GM19397 (cell line): ENCODE data around the gene RTN4RL2.

Experiments used
- ATAC-seq: cut with Tn5 transposase; IDR thresholded peaks from one replicate; pipeline ENCODE4 v1.9.1; 2021; ENCODE audit warnings: mild to moderate bottlenecking, moderate library complexity; ENCODE audit not compliant: unreplicated experiment

RTN4RL2 gene

DNA sequence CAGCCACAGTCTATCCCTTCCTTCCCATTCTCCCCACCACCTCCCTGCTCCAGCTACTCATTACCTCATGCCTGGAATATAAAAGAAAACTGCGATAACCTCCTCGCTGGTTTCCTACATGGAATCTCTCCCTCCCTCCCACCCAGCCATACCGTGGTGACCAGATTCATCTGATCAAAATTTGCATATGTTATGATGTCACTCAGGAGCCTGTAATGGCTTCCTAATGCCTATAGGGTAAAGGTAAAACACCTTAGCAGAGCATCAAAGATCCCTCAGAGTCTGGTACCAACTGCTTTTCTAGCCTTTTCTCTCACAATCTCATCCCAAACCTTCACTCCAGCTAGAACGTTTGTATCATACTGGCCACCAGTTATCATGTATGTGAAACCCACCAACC, 19.6 kb downstream of the RTN4RL2 start:
- no peak for ATAC-seq

DNA sequence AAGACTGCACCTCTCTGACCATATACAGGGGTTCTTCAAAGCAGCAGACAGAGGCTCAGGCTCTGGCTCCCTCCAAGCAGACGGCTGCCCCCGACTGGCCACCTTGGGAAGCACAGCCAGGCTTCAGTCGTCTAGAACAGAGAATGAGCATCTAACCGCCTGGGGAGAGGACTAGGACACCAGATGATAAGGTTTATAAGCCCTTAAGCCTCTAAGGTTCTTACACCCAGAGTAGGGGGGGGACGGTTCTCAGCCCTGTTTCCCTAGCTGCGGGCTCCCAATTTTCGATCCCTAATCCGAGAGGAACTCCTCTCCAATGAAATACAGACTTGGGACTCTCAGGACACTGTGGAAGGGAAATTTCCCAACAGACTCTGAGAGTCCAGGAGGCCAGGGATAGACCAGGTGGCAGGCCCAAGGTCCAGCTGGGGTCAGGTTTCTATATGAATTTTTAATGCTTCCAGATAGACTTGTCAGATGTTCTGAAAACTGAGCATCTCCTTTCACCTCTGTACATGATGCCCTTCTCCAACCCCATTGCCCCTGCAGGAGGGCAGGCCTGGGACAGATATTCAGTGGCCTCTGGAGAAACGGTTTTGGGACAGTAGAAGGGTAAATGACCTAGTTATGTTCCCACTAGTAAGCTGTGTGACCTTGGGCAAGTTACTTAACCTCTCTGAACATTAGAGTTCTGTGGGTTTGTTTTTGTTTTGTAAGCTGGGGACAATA, 20.2 kb downstream of the RTN4RL2 start:
- ATAC-seq = no peak

DNA sequence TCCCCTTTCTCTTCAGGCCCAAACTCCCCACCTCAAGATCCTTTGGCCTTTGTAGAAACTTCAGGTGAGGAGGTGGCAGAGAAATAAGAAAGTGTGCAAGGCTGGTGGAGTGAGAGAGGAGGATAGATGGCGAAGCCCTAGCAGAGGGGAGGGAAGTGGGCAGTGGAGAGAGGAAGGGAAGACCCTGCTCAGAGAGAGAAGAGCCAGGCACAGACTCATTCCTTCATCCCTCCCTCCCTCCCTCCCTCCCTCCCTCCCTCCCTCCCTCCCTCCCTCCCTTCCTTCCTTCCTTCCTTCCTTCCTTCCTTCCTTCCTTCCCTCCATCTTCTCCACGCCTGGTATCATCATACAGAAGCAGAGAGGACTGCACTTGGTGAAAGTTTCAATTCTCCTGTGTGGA, 21.0 kb downstream of the RTN4RL2 start:
- no peak for ATAC-seq

DNA sequence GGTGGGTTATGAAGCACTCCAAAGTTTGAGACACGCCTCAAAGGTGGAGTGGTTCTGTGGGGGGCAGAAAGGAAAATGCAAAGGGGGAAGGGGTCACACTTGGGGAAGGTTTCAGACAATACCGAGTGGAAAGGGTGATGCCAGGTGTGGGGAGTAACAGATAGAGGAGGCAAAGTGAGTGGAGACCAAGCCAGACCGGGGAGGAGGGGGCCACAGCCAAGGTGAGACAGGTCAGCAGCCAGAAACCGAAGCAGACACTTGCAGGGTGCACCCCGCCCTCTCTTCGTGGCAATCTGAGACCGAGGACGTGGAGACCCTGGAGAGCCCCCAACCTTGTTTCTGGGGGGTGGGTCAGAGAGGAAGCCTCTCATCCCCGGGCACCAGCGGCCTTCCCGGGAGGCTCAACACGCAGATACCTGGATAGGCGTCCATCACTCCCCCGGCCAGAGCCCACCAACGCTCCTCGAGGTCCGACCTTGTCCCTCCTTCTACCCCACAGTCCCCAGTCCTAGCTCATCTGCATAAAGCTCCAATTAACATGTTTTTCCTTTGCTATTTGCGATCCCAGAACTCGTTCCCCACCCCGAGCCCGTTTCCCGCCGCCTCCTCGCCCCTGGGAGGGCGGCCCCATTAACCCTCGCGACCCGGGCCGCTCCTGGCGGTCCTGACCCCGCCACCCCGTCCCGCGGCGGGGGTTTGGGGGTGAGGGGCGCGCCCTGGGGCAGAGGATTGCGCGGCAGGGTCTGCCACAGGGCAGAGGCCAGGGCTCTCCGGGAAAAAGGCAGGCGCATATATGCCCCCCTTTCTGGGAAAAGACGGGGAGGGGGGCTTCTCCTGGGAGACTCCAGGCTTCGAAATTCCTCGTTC, 21.8 kb downstream of the RTN4RL2 start:
- ATAC-seq = no peak

DNA sequence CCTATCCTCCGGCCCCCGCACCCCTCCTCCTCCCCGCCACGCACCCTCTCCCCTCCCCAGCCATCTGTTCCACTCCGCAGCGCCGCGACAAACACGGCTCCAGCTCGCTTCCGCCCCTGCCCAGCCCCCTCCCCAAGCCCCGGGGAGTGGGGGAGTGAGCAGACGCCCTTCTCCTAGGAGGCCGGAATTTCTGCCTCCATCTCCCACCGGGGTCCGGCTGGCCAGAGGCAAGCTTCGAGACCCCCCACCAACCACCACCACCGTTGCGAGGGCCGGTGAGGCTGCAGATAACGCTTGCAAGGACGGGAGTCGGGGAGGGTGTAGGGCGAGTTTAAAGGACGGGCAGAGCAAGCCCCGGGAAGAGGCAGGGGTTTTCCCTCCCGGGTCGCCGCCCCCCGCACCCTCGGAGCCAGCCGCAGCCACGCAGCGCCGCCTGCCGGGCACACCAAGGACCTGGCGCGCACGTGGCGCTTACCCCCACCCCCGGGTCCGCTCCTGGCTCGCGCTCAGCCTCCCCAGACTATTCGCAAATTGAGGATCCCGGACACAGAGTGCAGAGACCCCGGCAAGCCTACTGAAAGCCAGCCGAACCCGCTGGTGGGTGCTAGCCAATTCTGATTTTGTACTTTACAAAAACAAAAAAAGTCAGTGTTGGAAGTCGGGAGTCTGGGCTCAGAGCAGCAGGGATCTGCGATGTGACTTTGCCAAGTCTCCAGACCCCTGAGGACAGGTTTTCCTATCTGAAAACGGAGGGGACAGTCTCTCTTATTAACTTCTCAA, 22.6 kb downstream of the RTN4RL2 start:
- ATAC-seq = no peak

DNA sequence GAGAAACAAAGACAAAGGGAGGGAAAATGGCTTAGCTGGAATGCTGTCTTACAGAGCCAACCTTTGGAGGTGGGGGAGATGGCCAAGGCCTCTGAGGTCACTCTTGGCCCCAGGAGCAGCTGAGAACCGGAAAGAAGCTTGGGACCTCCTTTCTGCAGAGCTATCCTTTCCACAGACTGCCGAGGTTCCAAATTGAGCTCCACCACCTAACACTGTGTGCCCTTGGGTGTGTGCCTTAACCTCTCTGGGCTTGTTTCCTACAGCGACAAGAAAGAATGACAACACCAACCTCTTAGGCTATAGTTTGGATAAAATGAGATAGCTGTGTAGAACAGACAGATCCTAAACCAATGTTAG, 23.2 kb downstream of the RTN4RL2 start:
- no peak for ATAC-seq

DNA sequence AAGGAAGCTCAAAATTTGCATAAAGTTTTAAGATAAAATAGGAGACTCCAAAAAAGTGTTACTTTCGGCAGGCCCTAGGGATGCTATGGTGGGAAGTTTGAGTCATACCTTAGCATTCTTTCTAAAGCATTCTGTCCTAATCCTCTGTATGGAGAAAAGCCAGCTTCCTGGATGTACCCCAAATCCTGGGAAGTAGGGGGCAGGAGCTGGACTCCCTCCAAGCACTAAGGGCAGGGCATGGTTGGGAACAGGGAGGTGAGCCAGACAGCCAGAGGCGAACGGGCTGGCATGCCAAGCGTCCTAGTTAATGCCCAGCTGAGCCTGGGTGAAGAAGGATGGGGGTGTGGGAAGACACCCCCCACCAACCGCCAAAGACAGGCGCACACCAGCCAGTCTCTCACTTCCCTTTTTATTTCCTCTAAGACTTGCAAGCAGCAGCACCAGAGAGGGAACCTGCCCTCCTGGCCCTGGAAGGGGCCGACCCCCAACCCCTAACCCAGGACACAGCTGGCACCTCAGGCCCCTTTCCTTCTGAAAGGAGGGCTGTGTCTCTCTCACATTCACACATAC, 23.9 kb downstream of the RTN4RL2 start:
- ATAC-seq = peak; percentile 54

DNA sequence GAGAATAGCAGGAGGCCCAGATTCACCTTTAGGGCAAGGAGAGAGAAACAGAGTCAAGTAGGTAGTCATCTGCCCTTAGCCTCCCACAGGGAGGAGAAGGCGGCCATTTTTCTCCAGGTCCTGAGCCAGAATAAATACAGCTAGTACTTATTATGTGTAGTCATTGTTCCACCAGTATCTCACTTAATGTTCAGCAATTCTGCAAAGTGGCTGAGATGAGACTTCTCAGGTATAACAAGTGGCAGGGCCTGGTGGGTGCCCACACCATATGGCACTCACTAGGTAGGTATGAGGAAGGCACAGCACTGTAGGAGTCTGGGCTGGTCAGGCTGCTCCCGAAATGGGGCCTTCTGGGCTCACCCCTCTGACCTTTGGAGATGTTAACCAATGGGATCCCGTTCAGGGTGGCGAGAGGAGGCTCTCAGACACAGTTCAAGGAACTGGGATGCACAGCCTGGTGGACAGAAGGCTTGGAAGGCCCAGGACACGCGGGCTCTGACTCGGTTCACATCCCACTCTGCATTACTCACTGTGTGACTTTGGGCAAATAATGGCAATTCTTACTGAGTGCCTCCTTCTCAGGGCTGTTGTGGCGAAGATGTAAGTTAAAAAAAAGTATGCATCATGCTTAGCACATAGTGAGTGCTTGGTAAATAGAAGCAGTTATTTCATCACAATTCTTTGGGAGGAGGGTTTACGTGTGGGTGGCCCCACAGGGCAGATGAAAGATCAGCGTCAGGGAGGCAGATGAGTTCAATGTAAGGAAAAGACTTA, 25.1 kb downstream of the RTN4RL2 start:
- ATAC-seq = no peak

DNA sequence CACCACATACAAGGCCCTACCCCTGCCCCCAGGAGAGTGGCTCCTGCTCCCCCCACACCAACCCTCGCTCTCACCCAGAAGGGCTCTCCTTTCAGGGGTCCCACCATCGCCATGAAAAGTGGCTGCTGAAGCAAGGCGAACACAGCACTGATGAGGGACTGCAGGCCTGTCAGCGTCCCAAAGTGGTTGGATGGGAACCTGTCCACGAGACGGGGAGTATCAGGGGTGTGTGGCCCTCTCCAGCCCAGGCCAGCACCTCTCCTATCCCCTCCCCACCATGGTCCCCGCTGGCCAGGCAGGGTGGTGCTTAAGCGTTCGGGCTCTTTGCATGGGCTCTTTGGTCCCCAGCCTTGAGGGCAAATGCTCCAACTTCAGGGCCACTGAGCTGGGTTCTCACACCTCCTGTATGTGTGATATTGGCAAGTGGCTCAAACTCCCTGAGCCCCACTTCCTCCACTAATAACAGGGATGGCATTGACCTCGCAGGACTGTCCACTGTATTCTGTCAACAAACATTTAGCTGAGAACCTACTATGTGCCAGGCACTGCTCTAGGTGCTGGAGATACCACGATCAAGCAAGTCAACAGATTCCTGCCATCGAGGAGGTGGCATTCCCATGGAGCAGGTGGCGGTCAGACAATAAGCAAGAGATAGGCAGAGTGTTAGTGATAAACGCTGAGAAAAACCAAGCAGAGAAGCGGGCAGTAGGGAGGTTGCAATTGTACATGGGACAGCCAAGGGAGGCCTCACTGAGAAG, 26.9 kb downstream of the RTN4RL2 start:
- no peak for ATAC-seq

DNA sequence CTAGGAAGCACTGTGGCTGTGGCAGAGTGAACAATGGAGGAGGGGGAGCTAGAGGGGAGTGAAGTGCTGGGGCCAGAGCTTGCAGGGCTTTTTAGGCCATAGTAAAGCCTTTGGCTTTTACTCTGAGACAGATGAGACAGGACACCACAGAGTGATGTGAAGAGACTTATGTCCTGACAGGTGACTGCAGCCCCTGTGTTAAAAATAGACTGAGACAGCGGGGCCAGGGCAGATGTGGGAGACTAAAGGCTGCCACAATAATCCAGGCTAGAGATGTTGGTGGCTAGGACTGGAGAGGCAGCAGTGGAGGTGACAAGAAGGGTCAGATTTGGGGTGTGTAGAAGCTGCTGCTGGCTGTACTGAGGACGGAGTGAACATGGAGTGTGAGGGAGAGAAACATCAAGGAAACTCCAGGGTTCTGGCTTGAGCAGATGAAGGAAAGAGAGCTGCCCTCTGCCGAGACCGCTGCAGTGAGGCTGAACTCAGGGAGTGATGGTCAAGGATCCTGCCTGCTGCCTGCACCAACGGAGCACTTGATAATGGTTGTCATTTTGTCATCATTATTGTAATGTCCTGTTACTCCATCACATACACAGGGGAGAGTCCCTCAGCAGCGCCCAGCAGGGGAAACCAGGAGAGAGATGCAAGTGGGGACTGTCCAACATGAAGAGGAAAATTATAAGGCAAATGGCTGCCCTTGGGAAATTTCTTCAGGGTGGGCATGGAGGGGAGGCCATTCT, 27.8 kb downstream of the RTN4RL2 start:
- no peak for ATAC-seq

DNA sequence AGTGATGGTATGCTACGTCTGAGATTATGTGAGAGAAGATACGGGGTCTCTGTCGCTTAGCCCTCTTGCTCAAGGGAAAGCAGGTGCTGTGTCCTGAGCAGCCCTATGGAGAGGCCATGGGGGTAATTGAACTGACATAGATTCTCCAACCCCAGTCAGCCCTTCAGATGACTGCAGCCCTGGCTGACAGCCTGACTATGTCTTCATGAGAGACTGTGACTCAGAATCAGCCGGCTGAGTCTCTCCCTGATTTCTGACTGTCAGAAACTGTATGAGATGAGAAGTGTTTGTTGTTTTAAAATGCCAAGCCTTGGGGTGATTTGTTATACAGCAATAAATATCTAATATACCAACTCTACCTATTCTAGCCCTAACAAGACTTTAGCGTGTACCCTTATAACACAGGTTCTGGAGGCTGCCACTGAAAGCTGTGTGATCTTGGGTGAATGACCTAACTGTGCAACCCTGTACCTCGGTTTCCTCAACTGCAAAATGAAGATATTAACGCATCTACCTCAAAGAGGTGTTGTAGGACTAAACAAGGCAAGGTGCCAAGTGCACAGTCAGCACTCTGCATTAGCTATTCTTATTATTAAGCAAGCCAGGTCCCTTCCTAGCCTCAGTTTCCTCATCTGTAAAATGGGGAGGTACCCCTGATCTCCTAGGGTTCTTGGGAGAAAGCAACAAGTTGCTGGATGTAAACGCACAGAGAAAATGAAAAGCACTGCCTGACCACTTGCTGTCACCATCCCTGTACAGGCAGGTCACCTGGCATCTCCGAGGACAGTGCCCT, 30.3 kb downstream of the RTN4RL2 start:
- ATAC-seq = no peak

DNA sequence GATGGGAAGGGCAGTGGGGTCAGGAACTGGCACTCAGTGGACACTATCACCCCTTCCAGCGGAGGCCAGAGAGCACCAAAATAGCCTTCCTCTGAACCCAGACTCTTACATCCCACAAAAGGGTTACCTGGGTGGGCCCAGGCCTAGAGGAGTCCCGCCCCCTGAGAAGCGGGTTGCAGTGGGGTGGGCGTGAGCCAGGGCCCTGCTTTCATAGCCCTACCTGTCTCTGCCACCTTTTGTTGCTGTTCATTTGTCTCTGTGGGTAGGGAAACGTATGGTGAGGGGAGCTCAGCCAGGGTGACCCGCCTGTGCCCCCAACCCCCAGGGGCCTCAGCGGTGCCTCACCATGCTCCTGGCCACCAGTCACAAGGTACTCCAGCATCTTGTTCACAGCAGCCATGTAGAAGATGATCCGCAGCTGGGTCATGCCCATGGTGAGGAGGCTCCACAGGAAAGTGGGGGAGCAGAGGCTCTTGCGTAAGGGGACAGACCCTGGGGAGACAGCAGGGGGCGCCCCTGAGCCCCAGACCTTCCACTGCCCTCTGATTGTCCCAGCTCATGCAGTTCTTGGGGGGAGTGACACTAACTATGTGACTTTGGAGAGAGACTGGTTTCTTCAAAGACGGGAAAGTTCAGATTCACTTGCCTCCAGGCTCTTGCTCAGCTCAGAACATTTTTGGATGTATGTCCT, 31.2 kb downstream of the RTN4RL2 start:
- ATAC-seq = no peak

DNA sequence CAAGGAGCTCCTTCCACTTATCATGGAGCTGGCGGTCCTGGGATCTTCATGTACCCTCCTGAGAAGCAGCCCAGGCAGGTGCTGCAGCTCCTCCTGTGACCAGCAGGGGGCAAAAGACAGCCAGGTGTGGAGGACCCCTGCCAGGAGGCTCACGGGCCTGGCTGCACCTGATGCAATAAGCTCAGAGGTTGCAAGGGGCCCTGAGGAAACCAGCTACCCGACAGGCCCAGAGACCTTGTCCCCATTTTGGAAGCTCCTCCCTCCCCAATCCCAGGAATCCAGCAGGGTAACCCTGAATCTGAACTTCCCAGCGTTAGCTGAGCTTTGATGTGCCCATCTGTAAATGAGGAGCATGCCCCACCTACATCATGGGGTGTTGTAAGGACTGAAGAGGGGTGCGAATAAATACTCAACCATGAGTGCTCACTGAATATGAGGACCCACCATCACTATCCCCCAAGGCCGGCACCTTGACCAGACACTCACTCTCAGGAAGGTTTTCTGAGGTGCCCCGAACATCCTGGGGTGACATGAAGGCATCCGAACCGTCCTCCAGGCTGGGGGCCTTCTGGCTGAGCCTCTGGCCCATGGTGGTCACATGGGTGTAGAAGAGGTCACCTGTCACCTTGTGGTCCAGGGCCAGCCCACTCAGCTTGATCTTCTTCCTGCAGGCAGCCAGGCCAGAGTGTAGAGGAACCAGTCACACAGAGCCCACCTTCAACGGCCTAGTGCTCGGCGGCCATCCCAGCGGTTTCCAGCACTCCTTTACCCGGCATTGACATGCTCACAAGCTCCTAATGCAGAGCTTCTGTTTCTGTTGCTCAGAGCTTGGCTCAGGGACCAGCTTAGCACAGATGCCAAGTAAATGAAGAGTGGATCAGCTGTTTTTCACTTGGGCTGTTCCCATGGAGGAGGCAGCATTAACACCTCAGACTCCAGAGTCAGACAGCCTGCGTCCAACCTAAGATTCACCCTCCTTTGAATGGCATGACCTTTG, 33.5 kb downstream of the RTN4RL2 start:
- ATAC-seq = peak; percentile 68

DNA sequence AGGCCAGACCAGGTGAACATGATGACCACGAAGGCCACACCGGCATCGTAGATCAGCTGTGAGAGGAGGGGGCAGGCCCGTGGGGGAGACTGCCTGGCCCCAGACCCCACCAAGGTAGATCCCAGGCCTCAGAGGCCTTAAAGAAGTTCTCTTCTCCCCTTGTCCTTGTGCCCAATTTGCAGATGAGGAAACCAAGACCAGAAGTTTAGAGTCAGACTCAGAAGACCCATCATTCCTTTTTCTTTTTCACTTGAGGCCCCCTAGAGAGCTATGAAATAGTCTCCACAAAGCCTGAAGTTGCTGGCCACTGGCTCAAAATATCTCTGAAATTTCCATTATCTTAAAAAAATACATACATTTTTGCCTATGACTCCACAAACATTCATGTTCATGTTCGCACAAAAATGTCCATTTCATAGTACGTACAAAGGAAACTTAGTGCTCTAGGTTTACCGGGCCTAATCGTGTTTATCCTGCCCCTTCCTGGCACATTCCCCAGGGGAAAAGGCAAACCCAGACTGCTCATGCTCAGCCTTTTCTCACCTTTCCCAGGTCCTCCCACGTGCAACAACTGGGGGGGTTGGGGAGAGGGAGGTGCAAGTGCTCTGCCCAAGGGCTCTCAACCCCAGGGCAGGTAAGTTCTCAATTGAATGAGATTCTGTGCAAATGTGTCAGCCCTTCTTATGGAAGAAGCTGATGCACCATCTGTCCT, 35.9 kb downstream of the RTN4RL2 start:
- ATAC-seq = no peak

DNA sequence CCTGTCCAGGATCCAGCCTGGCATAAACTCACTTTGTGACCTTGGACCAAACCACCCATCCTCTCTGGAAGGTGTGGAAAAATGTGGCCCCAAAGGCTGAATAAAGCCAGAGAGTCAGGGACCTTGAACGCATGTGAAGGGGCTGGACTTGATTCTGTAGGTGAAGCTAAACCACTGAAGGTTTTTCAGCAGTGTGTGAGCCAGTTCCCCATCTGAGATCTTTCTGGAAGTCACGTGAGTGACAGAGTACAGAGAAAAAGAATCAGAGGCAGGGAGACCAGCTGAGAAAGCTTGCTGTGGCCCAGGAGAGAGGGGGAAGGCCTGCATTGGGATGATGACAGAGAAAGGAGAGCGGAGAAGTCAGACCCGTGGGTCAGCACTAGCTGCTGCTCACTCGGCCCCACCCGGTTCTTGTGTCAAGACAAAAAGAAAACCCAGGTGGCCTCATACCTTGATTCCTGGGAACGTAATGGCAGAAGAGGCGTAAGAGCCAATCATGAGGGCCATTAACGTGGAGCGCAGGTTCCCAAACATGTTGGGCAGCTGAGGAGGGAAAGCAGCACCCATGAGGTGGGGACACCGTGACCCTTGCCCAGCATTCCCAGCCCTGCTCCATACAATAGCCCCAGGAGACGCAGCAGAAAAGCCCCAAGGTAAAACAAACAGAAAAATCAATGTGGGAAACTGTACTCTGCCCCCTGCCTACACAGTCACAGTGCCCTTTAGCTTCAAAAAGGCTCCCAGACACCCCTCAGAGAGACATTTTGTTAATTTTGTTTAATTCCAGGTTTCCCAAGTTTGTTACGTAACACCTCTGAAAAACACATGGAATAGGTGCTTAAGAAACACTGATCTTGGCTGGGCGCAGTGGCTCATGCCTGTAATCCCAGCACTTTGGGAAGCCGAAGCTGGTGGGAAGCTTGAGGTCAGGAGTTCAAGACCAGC, 37.2 kb downstream of the RTN4RL2 start:
- ATAC-seq = no peak
